Calu3 (cell line): ENCODE measurements around the gene GAPT. TPM values are rescaled to one million over a fixed set of nuclear protein-coding genes. Genes with fewer than 3 reads are reported as not detected.

ENCODE experiments used
- BruUV-seq: library from RNA; stranded (reverse); fragments of 400-500 nt; replicated peaks from 2 replicates; lab custom pipeline; 2021; lab: Mats Ljungman, UMichigan
- CTCF ChIA-PET: fragments of 300-600 bp; sonication (Branson Sonifier 250); formaldehyde crosslinking; loops from one replicate; lab custom pipeline; 2022; ENCODE audit warnings: antibody characterized with exemption; lab: Charles Lee
- DNase-seq: peaks from one replicate; pipeline ENCODE4 v3.0.0; 2022
- H3K27ac Mint-ChIP-seq: one replicate; pipeline ENCODE4 v1.8.0; 2022; ENCODE audit warnings: mixed read lengths; ENCODE audit not compliant: unreplicated experiment
- H3K27me3 Mint-ChIP-seq: one replicate; pipeline ENCODE4 v1.8.0; 2022; ENCODE audit warnings: mixed read lengths; ENCODE audit not compliant: unreplicated experiment
- H3K36me3 Mint-ChIP-seq: one replicate; pipeline ENCODE4 v1.8.0; 2022; ENCODE audit warnings: mild to moderate bottlenecking, moderate library complexity, mixed read lengths; ENCODE audit not compliant: insufficient read depth, unreplicated experiment
- H3K4me1 Mint-ChIP-seq: one replicate; pipeline ENCODE4 v1.8.0; 2022; ENCODE audit warnings: mild to moderate bottlenecking, low read depth, mixed read lengths; ENCODE audit not compliant: unreplicated experiment
- H3K4me3 Mint-ChIP-seq: one replicate; pipeline ENCODE4 v1.8.0; 2022; ENCODE audit warnings: mild to moderate bottlenecking, low read depth, moderate library complexity, mixed read lengths; ENCODE audit not compliant: unreplicated experiment
- H3K9me3 Mint-ChIP-seq: one replicate; pipeline ENCODE4 v1.8.0; 2022; ENCODE audit warnings: low read depth, mixed read lengths; ENCODE audit not compliant: unreplicated experiment
- intact Hi-C: fragments of 100-400 bp; cut with micrococcal nuclease; formaldehyde crosslinking; loops from one replicate; pipeline ENCODE4 v1.10.0; 2022; ENCODE audit not compliant: unreplicated experiment
- total RNA-seq: library from RNA; stranded (reverse); gene quantifications from 2 replicates; pipeline ENCODE4 v1.2.3, GENCODE V29; 2022
- TF ChIP-seq, protein P1 (sequence below): fragments of 200-600 bp; IDR thresholded peaks from one replicate; pipeline ENCODE4 v1.8.0; 2022; ENCODE audit warnings: antibody characterized with exemption; ENCODE audit not compliant: unreplicated experiment

Gene GAPT
- total RNA-seq, 1 experiment from 2014 or later = not detected

DNA sequence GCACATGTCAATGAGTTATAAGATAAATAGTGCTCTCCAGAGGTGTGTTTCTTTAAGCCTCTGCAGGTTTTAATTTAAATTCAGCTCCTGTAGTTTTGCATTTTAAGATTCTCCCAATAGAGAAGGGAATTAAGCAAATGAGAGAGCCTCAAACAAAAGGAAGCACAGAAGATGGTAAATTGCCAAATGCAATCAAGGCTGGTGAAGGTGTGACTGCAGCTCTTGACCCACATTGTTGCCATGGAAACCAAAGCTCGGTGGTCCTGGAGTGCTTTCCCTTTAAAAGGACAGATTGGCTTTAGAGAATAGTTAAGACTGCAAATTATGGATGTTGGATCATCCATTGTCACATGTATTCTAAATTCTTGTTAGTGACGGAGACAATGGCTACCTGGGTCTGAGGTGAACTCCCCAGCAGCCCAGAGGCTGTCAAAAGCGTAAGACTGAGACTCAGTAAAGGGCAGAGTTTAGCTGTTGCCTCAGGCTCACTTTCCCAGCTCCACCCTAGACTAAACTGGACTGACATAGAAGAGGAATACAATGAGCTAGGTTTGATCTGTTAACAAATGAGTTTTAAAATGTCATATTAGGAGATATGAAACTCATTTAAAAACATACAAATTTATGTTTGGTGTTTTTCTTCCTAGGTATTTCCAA is 12.3 kb downstream of the GAPT start:
- no TSS peak for BruUV-seq
- intact Hi-C loops = no loop called here

DNA sequence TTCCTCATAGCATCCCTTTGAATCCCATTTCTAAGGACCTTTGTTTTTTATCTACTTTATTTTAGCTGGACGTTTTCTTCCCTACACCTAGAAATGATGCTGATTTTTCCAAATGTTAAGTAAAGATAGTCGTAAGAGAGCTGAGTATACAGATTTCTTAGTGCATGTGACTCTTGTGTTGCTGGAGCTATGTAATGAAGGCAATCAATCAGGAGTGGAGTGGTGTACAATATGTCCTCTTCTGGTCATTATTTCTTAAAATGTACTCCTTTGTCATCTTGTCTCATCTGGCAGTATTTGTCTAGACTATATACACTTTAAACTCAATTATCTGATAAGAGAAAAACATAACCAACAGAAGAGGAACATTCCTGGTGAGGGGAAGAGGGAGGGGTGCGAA is 13.5 kb downstream of the GAPT start:
- Mint-ChIP-seq H3K9me3 (no peaks in the 10 kb centered on the region), H3K36me3 (no peaks in the 10 kb centered on the region), H3K27me3 (peaks cover 85% of the 10 kb centered on the region), H3K4me1 (no peaks in the 10 kb centered on the region), H3K4me3 (no peak overlapping the region), H3K27ac (no peak overlapping the region)
- CTCF ChIA-PET = no interaction called here
- intact Hi-C loops = no loop called here
- TF ChIP-seq, protein P1, sequence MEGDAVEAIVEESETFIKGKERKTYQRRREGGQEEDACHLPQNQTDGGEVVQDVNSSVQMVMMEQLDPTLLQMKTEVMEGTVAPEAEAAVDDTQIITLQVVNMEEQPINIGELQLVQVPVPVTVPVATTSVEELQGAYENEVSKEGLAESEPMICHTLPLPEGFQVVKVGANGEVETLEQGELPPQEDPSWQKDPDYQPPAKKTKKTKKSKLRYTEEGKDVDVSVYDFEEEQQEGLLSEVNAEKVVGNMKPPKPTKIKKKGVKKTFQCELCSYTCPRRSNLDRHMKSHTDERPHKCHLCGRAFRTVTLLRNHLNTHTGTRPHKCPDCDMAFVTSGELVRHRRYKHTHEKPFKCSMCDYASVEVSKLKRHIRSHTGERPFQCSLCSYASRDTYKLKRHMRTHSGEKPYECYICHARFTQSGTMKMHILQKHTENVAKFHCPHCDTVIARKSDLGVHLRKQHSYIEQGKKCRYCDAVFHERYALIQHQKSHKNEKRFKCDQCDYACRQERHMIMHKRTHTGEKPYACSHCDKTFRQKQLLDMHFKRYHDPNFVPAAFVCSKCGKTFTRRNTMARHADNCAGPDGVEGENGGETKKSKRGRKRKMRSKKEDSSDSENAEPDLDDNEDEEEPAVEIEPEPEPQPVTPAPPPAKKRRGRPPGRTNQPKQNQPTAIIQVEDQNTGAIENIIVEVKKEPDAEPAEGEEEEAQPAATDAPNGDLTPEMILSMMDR = no peak
- DNase-seq = no peak
- BruUV-seq = no TSS peak

More for the DNA sequence above, 12.3 kb downstream of the GAPT start:
- Mint-ChIP-seq H3K4me1 (no peaks in the 10 kb centered on the region), H3K27me3 (peaks cover 85% of the 10 kb centered on the region), H3K27ac (no peak overlapping the region), H3K36me3 (no peaks in the 10 kb centered on the region), H3K9me3 (no peaks in the 10 kb centered on the region), H3K4me3 (no peak overlapping the region)
- TF ChIP-seq, protein P1 = no peak
- DNase-seq = no peak
- CTCF ChIA-PET = no interaction called here

DNA sequence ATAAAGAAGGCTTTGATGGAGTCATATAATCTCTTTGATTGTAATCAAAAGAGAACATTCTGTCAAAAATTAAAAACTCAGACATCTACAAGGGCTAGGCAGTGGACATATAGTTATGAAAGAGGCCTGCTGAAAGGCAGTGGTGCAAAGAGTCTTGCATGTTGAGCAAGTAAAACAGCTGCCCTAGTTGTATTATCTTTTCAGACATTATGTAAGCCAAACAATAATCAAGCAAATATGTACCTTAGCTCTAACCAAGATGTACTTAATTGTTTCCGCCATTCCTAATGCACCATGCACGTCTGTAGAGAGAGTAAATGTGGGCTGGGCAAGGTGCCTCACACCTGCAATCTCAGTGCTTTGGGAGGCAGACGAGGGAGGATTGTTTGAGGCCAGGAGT is 14.3 kb downstream of the GAPT start:
- TF ChIP-seq, protein P1 = no peak
- intact Hi-C loops = no loop called here
- Mint-ChIP-seq H3K4me3 (no peak overlapping the region), H3K36me3 (no peaks in the 10 kb centered on the region), H3K9me3 (no peaks in the 10 kb centered on the region), H3K4me1 (no peaks in the 10 kb centered on the region), H3K27me3 (peaks cover 85% of the 10 kb centered on the region), H3K27ac (no peak overlapping the region)
- CTCF ChIA-PET = interaction anchor here (0.7 kb wide), 1 partner anchor 10 kb away, joined by 5 read pairs; no protein-coding TSS in a partner anchor
- no TSS peak for BruUV-seq
- DNase-seq = no peak

DNA sequence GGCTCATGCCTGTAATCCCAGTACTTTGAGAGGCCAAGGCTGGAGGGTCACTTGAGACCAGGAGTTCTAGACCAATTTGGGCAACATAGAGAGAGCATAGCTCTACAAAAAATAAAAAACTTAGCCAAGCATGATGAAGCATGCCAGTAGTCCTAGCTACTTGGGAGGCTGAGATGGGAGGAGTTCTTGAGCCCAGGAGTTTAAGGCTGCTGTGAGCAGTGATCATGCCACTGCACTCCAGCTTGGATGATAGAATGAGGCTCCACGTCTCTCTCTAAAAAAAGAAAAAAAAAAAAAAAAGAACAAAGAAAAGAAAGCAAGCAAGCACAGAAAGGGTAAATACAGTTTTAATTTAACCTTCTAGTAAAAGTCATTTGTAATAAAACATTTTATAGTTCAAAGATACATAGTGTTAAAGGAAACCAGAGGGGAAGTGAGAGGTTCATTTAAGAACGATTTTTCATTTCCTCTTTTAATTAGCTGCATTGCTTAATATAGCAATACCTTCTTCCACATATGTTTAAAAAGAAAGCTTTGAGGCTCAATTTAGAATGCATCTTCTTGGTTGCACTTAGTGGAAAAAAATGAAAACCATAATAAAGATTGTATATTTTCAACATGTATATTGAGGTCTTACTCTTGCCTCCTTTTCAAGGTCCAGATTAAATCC is 14.9 kb downstream of the GAPT start:
- no peak overlapping the region for H3K27ac Mint-ChIP-seq
- peaks cover 85% of the 10 kb centered on the region for H3K27me3 Mint-ChIP-seq
- H3K4me1 Mint-ChIP-seq = no peaks in the 10 kb centered on the region
- no TSS peak for BruUV-seq
- no peaks in the 10 kb centered on the region for H3K9me3 Mint-ChIP-seq
- H3K4me3 Mint-ChIP-seq = no peak overlapping the region
- intact Hi-C loops = no loop called here
- H3K36me3 Mint-ChIP-seq = no peaks in the 10 kb centered on the region
- no peak for DNase-seq
- TF ChIP-seq, protein P1 = no peak
- CTCF ChIA-PET = interaction anchor here (0.7 to 1.2 kb wide), 2 partner anchors 10 to 342 kb away, joined by 3 to 5 read pairs; no protein-coding TSS in a partner anchor
